RKO (cell line): Measurements from ENCODE around the gene IL5.
"Not testable (repeated sequence)": the region's sequence is repeated elsewhere in the genome, so short reads cannot be mapped to it uniquely, and the experiment has no call there.

ENCODE experiments used
- DNase-seq: peaks from one replicate; pipeline ENCODE4 v3.0.0-alpha.2; 2016; ENCODE audit warnings: low spot score

IL5 gene

DNA sequence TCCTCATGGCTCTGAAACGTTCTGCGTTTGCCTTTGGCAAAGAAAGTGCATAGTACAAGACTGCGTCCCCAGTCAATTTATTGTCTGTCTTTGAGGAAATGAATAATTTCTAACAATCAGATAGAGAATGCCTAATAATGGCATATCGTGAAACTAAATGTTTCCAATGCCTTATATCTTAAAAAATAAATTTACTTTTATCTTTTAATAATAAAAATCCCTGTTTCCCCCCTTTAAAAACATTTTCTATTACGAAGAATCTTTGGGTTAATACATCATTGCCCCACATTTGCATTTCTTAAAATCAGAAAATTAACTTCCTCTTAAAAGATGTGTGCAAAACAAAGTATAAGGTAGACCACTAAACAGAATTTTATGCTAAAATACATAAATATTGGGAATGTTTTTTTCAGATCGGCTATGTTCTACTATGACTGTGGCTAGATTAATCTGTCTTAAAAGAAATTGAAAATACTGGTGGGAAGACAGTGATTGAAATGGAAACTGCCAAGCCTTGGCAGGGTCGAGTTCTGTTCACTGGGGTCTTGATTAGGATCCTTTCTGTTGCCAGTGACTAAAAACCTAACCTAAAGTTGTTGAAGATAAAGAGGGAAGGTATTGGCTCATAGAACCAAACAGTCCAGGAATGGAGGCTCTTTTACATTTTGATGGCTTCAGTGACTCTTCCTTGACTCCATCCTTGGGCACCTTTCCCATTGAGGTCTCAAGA, at the start of gene IL5:
Gene IL5, minus strand, starts transcription at position 51 of the 730 bp plus-strand sequence. Its CDS starts 44 bp downstream, at position 7.
- DNase-seq: no peak

DNA sequence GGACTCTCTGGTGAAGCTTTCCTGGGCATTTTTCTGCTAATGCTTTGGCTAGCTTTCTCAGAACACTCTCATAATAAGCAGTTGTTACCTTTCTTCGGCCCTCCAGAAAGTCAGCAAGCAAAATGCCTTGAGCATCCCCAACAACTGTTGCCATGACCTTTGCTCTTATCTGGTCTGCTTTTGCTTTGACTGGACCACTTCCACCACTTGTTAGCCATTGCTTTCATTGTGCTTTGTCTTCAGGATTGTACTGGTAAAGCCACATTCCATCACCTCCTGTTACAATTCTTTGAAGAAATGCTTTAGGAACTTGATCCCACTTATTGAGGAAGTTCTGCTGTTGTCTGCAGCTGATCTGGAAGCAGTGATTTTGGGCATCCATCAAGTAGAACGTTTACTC, 49.2 kb upstream of the IL5 start:
- DNase-seq: no peak

DNA sequence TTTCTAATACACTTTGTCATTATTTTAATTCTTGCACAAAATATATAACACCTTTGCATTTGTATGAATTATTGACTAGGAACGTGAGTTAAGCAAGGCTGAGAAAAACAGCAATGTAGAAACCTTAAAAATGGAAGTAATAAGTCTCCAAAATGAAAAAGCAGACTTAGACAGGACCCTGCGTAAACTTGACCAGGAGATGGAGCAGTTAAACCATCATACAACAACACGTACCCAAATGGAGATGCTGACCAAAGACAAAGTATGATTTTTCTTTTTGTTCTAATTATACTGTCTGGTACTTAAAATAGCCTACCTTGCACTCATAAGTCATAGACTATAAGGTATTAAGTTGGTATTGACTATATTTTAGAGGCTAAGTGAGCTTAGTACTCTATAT, 47.8 kb upstream of the IL5 start:
- DNase-seq: no peak

DNA sequence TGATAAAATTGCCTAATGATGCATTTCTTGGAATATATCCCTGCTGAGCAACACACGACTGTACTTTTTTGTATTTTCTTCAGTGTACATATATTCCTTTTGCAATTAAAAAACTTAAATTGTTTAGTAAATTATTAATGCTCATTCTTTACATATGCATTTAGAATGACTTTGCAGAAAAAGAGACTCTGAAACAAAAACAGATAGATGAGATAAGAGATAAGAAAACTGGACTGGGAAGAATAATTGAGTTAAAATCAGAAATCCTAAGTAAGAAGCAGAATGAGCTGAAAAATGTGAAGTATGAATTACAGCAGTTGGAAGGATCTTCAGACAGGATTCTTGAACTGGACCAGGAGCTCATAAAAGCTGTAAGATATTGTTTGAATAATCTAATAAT, 46.1 kb upstream of the IL5 start:
- DNase-seq: no peak

DNA sequence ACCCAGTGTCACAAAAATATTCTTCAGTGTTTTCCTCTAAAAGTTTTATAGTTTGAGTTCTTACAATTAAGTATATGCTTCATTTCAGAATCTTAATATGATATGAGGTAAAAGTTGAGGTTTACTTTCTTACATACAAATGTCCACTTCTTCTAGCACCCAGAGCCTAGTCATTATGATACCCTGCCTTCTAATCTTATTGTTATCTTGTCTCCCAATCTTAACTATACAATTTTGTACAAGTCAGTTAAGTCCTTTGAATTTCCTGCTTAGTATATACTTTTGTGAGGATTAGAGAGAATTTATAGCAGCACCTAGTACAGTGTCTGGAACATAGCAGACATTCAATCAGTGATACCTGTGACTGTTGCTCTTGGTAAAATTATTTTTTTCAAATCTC, 42.7 kb upstream of the IL5 start:
- DNase-seq: no peak

DNA sequence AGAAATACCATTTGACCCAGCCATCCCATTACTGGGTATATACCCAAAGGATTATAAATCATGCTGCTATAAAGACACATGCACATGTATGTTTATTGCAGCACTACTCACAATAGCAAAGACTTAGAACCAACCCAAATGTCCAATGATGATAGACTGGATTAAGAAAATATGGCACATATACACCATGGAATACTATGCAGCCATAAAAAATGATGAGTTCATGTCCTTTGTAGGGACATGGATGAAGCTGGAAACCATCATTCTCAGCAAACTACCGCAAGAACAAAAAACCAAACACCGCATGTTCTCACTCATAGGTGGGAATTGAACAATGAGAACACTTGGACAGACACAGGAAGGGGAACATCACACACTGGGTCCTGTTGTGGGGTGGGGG, 41.2 kb upstream of the IL5 start:
- DNase-seq: not testable (repeated sequence)

DNA sequence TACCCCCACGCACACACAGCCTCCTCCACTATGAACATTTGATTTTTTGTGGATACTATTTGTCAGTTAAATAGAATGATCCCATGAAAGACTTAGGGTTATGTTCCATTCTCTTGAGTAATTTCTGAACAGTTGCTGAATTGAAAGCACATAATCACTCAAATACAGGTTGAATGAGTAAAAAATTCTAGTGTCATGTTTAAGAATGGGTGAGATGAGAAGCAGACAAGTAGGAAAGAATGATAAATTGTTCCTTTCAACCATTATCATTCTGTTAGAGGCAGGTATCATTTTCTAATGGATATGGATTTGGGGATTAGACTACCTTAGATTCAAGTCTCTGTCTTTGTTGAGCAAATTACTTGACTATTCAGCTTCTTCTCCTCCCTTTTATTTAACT, 32.8 kb upstream of the IL5 start:
- DNase-seq: no peak

DNA sequence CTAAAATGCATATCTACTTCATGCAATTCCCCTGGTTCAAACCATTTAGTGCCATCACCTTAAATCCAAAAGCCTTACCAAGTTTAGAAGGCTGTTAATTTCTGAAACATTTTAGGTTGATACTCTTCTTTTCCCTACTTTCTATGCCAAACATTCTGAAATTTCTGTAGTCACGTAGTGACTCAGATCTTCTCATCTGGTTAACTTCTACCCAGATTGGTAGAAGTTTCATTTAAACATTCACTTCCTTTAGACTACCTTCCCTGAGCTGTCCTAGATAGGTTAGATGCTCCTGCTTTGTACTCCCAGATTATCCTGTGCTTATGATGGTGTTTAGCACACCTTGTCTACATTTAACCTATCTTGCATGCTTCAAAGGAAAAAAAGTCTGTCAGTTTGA, 23.3 kb upstream of the IL5 start:
- DNase-seq: no peak

DNA sequence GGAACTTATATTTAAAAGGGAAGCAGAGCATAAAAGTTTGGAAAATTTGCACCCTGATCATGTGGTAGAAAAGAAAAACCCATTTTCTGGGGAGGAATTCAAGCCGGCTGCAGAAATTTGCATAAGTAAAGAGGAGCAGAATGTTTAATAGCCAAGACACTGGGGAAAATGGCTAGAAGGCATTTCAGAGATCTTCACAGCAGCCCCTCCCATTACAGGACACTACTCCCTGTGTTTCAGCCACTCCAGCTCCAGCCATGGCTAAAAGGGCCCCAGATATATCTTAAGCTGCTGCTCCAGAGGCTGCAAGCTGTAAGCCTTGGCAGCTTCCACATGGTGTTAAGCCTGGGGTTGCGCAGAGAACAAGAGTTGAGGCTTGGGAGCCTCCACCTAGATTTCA, 21.2 kb upstream of the IL5 start:
- DNase-seq: not testable (repeated sequence)

DNA sequence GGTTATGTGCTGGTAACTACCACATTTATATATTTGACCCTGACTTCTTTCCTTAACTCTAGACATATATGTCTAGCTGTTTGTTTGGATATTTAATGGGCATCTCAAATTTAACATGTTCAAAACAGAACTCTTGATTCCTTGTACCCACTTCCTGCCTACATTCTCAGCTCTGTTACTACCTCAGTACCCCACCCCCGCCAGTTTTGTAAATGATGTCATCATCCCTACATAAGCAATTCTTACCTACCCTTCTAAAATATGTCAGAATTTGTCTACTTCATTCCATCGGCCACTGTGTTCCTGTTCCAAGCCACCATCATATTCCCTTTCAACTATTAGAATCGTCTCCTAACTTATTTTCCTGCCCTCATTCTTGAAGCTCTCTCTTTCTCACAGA, 18.3 kb upstream of the IL5 start:
- DNase-seq: no peak

DNA sequence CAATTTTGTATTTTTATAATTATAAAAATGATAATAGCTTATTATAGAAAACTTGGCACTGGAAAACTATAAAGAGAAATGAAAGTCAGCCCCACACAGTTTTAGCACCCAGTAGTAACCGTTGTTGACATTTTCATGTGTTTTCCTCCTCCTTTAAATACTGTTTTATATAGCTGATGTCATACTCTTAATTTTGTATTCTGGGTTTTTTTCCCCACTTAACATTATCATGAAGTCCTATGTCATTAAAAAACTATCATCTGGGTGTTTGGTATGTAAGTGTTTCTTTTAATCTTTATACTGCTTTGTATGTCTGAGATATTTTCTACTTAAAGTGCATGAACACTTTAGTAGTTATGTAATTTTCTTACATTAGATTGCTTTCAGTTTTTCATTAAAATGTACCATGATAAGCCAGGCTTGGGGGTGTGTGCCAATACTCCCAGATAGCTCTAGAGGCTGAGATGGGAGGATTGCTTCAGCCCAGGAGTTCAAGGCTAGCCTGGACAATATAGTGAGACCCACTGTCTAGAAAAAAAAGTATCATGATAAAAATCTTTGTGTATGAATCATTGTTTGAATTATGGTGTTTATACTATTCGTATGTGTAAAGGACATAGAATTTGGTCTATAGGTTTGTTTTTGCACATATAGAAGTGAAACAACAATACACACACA, 16.2 kb upstream of the IL5 start:
- no peak for DNase-seq

DNA sequence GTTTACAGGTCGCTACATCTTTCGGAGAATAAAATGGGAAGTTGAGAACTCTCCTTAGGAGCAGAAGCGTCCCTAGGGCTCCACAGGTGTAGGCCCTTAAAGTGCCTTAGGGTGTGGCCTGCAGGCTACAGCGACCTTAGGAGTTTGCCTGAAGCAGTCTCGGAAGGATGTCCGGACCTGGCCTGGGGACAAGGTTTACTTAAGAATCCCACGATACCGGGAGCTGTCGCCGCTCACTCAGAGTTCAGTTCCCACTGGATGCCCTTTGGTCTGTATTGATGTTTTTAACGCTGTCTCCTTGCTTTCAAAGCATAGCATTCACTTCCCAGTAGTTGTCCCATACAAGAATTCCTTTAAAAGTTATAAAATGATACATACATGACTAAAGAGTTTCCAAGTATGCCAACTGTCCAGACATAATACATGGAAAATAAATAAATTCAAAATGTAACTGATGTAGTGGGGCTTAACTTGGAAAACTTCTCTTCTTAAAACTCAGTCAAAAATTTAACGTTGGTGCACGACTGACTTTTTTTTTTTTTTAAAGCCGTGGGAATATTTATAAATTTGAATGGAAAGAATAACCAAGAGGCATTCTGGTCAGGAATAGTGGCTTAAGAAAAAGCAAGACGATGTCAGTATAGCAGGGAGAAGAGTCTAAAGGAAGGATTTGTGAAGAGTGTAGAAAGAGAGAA, 14.3 kb upstream of the IL5 start:
- DNase-seq: peak; percentile 85

DNA sequence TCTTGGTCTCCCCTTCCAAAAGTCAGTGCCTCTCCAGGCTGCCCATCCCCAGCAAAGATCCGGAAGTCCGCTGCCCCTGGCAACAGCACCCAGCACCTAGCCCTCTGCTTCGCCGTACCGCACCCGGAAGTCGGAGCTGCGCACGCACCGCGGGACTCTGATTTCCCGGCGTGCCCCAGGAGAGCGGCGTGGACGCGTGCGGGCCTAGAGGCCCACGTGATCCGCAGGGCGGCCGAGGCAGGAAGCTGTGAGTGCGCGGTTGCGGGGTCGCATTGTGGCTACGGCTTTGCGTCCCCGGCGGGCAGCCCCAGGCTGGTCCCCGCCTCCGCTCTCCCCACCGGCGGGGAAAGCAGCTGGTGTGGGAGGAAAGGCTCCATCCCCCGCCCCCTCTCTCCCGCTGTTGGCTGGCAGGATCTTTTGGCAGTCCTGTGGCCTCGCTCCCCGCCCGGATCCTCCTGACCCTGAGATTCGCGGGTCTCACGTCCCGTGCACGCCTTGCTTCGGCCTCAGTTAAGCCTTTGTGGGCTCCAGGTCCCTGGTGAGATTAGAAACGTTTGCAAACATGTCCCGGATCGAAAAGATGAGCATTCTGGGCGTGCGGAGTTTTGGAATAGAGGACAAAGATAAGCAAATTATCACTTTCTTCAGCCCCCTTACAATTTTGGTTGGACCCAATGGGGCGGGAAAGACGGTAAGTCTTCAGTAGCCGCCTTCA, 13.6 kb upstream of the IL5 start, which contains the start of gene RAD50:
Gene RAD50, plus strand, starts transcription at position 215 of the 715 bp plus-strand sequence. Its CDS starts 348 bp downstream, at position 563.
- peak; percentile 96 for DNase-seq

DNA sequence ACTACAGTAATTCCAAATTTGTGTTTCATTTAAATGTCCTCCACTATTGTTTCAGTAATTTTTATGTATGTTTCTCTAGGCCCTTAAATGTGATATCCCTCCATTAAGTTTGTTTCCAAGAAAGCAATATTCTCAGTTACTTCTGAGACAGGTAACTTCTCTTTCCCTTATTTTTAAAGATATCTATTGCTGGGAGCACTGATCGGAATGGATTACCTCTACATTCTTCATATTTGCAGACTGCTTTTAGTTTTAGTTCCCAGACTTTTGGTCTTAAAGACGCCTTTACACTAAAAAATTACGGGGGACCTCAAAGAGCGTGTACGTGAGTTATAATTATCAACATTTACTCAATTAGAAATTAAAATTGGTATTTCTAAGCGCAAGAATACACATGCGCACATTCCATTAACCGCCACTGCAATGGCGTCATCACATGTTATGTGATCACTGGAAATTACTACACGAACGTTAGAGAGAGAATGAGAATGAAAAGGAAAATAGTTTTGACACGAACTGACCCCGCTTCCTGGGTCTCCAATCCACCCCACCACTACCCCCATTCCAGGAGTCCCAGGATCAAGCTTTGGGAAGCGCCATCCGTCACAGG, 12.9 kb upstream of the IL5 start:
- peak; percentile 2 for DNase-seq

DNA sequence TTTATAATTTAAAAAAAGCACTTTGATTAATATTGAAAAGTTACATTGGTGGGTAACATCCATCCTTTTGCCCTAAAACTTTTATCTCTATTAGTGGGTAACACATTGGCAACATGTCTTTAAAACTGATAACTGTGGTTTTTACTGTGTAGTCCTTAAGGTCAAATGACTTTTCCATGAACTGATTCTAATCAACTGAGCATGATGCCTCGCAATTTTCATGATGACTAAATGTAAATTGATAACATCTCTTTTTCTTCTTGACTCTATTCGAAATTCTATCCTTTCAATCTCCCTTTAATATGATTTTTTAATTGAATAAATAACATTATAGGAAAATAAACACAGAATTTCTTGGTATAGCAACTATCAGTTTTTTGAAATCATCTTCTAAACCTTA, 6.3 kb upstream of the IL5 start:
- no peak for DNase-seq

DNA sequence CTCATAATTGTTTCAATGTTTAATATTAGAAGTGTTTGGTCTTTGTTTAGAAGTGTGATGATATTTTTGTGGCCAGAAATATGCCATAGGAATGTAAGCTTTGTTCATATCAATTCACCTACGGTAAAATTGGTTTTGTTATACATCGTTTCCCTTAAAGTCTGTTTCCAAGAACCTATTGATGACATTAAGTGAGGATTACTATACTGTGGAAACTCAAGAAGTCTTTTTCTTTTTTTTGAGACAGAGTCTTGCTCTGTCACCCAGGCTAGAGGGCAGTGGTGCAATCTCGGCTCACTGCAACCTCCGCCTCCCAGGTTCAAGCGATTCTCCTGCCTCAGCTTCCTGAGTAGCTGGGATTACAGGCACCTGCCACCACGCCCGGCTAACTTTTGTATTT, 5.5 kb upstream of the IL5 start:
- not testable (repeated sequence) for DNase-seq

DNA sequence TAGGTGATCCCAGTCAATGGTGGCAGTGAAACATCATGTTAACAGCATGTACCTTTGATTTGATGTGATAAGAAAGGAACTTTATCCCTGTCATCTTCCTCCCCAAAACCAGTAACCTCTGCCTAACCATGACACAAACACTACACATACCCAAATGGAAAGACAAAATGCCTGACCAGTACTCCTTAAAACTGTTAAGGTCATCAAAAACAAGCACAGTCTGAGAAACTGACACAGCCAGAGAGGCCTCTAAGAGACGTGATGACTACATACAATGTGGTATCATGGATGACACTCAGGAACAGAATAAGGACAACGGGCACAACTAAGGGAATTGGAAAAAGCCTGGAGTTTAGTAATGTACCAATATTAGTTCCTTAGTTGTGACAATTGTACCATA, 3.9 kb upstream of the IL5 start:
- DNase-seq: no peak

DNA sequence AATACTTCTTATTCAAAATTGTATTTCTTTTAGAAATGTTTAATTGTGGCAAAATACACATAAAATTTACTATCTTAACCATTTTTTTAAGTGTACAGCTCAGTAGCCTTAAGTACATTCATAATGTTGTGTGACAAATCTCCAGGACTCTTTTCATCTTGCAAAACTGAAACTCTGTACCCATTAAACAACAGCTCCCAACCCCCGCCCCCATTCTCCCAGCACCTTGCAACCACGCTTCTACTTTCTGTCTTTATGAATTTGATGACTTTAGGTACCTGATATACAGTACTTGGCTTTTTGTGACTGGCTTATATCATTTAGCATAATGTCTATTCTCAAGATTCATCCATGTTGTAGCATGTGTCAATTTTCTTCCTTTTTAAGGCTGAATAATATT, 2.8 kb upstream of the IL5 start:
- DNase-seq: no peak

DNA sequence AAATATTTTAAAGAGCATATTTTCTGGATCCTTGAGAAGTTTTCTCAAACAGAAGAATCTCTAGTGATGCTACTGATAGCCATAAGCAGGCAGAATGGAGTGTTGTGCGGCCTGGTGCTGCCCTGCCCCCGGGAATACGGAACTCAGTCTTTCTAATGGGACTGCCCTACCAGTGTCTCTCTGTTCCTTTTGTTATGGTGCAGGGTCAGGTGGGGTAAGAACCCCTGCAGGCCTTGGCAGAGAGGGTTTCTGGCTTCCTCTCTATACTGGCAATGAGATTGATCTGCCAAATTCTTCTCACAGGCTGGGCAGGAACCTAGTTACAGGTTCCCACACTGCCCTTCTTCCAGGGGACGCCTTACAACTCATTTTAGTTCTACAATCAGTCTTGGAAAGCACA, 2.6 kb downstream of the IL5 start:
- DNase-seq: no peak

DNA sequence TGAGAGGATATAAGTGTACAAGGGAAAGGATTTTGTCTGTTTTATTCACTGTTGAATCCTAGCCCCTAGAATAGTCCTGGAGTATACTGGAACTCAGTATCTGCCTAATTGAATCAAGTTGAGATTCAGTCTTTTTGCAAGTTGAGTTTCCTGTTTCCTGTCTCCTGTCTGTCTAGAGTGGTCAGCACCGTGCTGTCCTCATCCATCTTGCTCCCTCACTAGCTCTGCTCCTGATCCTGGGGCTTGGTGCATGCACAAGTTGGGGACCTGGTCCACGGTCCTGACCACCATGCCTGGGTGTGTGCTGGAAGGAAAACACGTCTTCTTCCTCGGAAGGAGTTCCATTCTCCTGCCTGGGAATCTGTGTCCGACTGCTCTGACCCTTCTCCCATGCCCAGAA, 3.2 kb downstream of the IL5 start:
- DNase-seq: no peak

DNA sequence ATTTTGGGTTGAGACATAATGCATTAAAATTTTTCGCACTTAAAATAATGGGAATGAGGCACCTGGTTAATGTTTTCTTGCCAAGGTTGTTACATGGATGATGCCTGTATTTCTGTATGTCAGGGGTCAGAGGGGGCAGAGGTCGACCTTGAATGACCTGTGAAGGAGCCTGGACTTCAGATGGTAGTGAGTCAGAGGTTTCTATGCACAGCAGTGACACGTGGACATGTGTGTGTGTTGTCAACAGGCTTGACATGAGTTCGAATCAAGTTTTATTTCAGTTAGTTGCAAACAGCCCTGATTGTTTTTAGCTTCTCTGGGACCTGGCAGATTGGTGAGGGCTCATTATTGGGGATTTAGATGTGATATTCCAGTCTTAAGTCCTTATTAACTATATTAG, 3.6 kb downstream of the IL5 start:
- no peak for DNase-seq

DNA sequence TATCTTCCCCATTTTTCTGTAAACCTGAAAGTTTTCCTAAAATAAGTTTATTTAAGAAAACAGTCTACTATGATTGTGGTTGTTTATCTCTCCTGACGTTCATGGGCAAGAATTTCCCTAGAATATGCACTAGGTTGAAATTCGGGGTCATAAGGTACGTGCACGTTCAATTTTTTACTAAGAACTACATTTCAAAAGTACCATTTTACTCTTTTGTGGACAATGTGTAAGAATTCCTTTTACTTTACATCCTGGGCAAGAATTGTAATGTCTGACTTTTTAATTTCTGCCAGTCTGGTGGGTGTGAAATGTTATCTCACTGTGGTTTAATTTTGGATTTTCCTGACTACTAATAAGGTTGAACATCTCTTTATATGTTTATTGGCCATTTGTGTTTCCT, 12.4 kb downstream of the IL5 start:
- no peak for DNase-seq
